Raji (cell line): ENCODE data around the gene XPO1.

ENCODE experiments used
- POLR2A ChIP-seq: IDR thresholded peaks from 2 replicates; pipeline ENCODE4 v1.6.1; 2011; ENCODE audit warnings: low read depth, low read length, control low read depth; ENCODE audit not compliant: insufficient read depth

XPO1 gene

GRCh38 chr2:61537950-61538199 is 281 bp downstream of the XPO1 start:
- no peak for TF ChIP-seq POLR2A

GRCh38 chr2:61537277-61537949 is 743 bp downstream of the XPO1 start:
- TF ChIP-seq POLR2A, result no peak

- TF ChIP-seq POLR2A, result peak; percentile 95
Observed at GRCh38 chr2:61536572-61537276, 1.4 kb downstream of the XPO1 start.

- no peak for TF ChIP-seq POLR2A
Observed at GRCh38 chr2:61536180-61536571, 2.0 kb downstream of the XPO1 start.

GRCh38 chr2:61535449-61535848 is 2.7 kb downstream of the XPO1 start:
- TF ChIP-seq POLR2A, result no peak

- TF ChIP-seq POLR2A, result no peak
Observed at GRCh38 chr2:61534926-61535325, 3.2 kb downstream of the XPO1 start.

GRCh38 chr2:61530749-61531148 is 7.4 kb downstream of the XPO1 start:
- no peak for TF ChIP-seq POLR2A

- no peak for TF ChIP-seq POLR2A
Observed at GRCh38 chr2:61529944-61530735, 8.0 kb downstream of the XPO1 start.

- TF ChIP-seq POLR2A, result no peak
Observed at GRCh38 chr2:61520261-61520660, 17.9 kb downstream of the XPO1 start.

- no peak for TF ChIP-seq POLR2A
Observed at GRCh38 chr2:61512768-61513398, 25.3 kb downstream of the XPO1 start.

GRCh38 chr2:61510674-61511671 is 27.2 kb downstream of the XPO1 start:
- TF ChIP-seq POLR2A, result no peak

GRCh38 chr2:61504949-61505348 is 33.2 kb downstream of the XPO1 start:
- TF ChIP-seq POLR2A, result no peak

GRCh38 chr2:61499060-61499459 is 39.1 kb downstream of the XPO1 start:
- no peak for TF ChIP-seq POLR2A

GRCh38 chr2:61493523-61493942 is 44.6 kb downstream of the XPO1 start:
- TF ChIP-seq POLR2A, result no peak
